Upper lobe of left lung (tissue), 4 donors: ENCODE data around the gene RUFY3.

Source experiments
- CTCF ChIP-seq, 6 experiments: fragments of 450-650 bp in 4 of 6; fragments of 200-600 bp in 2 of 6; sonication (generic) in 2 of 6; IDR thresholded peaks; one replicate each; pipeline ENCODE4 v1.5.1; 2016 to 2019; ENCODE audit warnings: antibody characterized with exemption in 6 of 6
- EP300 ChIP-seq, 4 donors: sonication (generic); formaldehyde crosslinking; IDR thresholded peaks; one replicate each; pipeline ENCODE4 v1.5.1; 2017; ENCODE audit warnings: antibody characterized with exemption in 4 of 4, control low read depth in 2 of 4
- POLR2A ChIP-seq, 4 donors: fragments of 450-650 bp; IDR thresholded peaks; one replicate each; pipeline ENCODE4 v1.5.1; 2016 to 2017; ENCODE audit warnings: antibody characterized with exemption in 4 of 4, mild to moderate bottlenecking in 2 of 4
- POLR2AphosphoS5 ChIP-seq, 2 donors: sonication (generic); formaldehyde crosslinking; IDR thresholded peaks; one replicate each; pipeline ENCODE4 v1.5.1; 2017; ENCODE audit warnings: antibody characterized with exemption in 2 of 2

GRCh38 chr4:70704931-70705182, 16.9 kb upstream of the RUFY3 start:
- no peak for TF ChIP-seq EP300 (IDR thresholded peaks at IDR 0.05)
- TF ChIP-seq CTCF (IDR thresholded peaks at IDR 0.05), result no peak
- peak in 1 of 4 donors; percentile 5 for TF ChIP-seq POLR2A (IDR thresholded peaks at IDR 0.05)
- TF ChIP-seq POLR2AphosphoS5 (IDR thresholded peaks at IDR 0.05), result no peak
